NCI-H1092 (cell line): ENCODE data around the gene RBFOX1.
A peak's percentile ranks its signal among the peaks of the same experiment; 100 is the strongest.

Experiments
- DNase-seq: peaks from one replicate; lab custom pipeline; 2025; lab: John Stamatoyannopoulos, UW

The RBFOX1 gene

GRCh38 chr16:7420079-7420478 lies 87.4 kb downstream of the RBFOX1 start:
- DNase-seq: no peak

- no peak for DNase-seq
Observed at GRCh38 chr16:7420843-7421242, 88.2 kb downstream of the RBFOX1 start.

DNA sequence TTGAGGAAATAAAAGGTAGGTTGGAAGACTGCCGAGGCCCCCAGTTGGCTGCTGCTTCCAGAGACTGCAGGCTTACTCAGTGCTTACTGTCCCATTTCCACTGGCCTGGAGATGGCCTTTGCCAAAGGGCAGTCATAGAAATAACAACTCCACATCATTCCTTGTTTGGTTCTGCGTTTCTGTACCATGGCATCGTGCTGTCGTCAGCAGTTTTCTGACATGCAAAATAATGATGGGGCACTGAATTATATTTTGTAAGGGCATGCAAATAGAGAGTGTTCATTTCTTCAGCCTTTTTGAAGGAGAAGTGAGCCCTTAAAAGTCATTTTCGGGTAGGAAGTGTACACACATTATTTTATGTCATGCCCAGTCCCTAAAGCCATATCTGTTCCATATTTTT lies 88.9 kb downstream of the RBFOX1 start:
- no peak for DNase-seq

GRCh38 chr16:7422036-7422888 lies 89.6 kb downstream of the RBFOX1 start:
- DNase-seq: no peak

- no peak for DNase-seq
Observed at GRCh38 chr16:7423434-7424044, 90.9 kb downstream of the RBFOX1 start.

GRCh38 chr16:7426161-7426560 lies 93.5 kb downstream of the RBFOX1 start:
- no peak for DNase-seq

GRCh38 chr16:7431723-7432122 lies 99.1 kb downstream of the RBFOX1 start:
- no peak for DNase-seq

GRCh38 chr16:7436306-7436705 lies 103.7 kb downstream of the RBFOX1 start:
- no peak for DNase-seq

- DNase-seq: no peak
Observed at GRCh38 chr16:7437135-7437804, 104.6 kb downstream of the RBFOX1 start.

DNA sequence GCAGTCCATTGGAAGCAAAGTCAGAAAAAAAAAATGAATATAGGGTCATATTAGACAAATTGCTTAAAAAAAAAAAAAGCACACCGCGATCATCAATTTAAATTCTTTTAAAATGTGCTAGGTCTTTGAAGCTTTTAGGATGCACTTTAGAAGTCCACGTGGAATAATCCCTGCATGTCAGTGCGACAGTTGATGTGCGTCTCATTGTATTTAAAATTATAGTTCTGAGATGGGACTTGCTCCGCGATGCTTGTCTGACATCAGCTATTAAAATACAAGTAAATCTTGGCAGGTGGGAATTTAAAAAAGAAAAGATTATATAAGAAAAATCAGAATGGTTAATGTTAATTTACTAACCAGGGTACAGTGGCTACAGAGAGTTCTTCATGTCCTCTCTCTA lies 105.2 kb downstream of the RBFOX1 start:
- no peak for DNase-seq

DNA sequence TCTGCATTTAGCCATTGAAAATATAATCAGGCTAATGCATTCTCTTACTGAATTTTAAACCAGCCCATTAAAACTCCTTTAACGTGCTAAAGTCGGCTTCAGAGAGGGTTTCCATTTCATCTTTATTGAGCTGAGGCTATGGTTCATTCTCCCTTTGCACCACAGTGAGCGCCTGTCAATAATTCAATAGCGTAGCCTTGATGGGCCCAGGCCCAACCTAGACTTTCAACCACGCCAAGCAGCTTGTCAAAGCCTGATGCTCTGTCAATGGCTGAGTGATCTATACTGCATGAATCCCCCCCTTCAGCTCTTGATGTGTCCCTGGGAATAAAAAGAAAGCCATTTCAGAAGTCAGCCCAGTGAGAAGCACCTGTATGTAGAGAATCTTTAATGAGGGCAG lies 106.0 kb downstream of the RBFOX1 start:
- DNase-seq: no peak

DNA sequence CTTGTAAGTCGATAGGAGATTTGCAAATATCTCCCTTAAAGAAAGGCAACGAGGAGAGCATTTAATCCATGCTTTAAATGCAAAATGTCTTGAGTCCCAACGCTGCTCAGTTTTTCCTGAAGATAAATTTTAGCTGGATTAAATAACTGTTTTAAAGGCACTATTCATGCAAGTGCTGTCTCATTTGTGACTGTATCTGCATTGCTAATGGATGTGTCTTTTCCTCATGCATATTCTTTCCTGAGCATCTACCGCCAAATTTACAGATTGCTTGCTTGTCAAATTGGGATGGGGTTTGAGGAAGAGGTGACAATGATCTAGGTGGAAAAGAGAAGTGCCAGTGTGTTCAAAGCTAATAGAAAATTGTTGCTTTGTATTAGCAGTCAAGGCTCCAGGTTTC lies 106.9 kb downstream of the RBFOX1 start:
- DNase-seq: no peak

DNA sequence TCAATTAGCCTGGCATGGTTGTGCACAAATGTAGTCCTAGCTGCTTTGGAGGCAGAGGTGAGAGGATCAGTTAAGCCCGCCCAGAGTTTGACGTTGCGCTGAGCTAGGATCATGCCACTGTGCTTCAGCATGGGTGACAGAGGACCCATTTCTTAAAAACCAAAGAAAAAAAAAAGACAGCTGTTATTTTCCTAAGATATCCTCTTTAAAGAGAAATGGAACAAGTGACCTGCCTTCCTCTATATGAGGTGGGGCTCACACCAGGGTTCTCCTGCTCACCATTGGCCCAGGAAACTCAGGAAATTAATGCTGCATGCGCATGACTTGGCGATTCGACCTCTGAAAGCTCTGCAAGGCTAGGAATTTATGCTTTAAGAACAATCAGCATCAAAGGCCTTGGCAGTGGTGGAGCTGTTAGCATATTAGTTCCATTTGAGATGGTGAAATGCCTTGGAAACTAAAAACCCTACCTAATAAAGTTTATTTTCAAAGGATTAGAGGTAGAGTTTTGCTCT lies 108.3 kb downstream of the RBFOX1 start:
- no peak for DNase-seq

DNA sequence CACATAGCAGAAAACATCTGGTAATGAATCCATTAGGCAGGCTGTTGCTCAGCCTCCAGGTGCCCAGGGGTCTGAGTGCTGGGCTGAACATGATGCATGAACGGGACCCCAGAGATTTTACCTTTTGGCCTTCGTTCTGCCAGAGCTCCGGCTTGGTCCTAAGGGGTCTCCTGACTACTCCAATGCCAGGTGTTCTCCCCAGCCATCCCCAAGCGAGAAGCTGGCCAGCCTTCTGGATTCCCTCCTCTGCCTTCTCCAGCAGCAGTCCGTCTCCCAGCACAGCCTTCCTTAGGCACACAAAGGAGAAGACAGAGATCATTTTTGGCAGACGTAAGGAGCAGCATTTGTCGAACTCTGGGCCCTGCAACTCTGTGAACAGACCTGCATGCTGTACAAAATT lies 109.4 kb downstream of the RBFOX1 start:
- no peak for DNase-seq

DNA sequence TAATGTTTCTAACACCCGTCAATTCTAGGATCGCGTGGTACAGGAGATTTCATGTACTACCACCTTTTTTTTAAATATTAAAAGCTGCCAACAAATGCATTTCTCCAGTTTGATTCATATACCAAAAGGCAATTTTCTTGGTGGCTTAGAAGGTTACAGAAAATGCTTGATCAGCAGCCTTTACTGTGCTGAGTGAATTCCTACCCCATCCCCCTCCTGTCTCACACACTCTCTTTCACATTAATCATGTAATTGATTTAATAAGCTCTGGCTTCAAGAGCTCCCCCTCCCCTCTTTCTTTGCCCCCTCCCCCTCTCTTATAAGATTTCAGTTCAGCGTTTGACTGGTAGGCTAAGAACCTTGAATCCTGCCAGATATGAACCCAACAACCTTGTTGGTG lies 110.5 kb downstream of the RBFOX1 start:
- no peak for DNase-seq

DNA sequence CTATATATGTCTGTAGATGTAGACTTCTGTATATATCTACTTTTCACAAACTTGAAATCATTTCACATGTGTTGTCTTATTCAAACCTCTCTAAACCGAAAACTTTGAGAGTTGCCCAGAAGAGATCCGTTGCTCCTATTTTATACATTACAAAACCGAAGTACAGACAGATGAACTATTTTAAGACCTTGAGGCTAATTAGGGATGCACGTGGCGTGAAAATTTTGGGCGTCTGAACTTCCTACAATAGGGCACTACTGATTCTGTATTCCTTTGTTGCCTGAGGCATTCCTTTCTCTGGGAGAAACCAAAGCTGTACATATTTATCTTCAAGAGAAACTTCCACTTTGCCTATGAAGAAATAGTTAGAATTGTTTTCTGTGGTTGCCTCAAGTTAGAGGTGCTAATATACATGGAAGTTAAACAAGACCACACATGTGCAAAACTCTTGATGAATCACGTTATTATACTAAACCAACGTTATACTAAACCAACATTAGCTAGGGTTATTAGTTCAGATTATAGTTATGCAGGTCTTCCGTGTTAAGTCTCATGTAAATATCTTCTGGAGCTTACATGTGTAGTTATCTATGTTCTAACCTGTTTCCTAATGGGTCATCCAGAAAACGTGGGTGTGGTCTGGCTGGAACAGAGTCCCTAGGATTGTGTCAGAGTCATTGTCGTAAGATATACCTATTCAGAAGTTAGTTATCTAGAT lies 111.2 kb downstream of the RBFOX1 start:
- no peak for DNase-seq

DNA sequence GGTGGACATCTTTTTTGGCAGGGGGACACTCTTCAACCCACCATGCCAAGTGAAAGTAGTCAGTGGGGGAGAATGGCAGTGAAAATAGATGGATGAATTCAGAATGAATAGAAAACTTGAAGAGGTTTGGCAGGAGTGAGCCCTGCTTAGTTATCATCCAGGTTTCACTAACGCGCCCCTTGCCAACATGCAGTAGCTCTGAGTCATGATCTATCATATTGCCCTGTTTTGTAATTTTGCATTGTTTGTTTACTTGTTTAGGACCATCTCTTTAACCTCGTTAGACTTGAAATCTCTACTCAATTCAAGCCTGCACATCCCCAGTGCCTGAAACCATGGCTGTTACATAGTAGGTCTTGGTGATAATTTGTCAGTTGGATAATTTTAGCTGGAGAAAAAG lies 116.7 kb downstream of the RBFOX1 start:
- DNase-seq: no peak

- DNase-seq: no peak
Observed at GRCh38 chr16:7449808-7450207, 117.2 kb downstream of the RBFOX1 start.

GRCh38 chr16:7450440-7450839 lies 117.8 kb downstream of the RBFOX1 start:
- no peak for DNase-seq

DNA sequence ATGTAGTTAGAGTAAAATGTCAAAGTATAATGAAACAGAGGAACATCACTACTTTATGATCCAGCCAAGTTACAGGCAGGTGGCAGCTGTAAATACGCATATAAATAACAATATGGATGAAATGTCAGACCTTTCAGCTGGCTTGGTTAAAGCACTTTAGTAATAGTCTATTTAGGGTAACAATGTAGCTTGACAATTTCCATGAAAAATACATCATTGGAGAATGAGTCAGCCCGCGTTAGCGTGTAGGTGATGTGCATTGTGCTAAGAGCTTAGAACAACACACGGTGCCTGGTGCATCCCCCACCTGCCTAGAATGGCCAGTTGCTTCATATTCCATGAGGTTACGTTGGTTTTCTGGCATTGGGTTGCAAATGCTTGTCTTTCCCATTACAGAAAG lies 119.4 kb downstream of the RBFOX1 start:
- no peak for DNase-seq

DNA sequence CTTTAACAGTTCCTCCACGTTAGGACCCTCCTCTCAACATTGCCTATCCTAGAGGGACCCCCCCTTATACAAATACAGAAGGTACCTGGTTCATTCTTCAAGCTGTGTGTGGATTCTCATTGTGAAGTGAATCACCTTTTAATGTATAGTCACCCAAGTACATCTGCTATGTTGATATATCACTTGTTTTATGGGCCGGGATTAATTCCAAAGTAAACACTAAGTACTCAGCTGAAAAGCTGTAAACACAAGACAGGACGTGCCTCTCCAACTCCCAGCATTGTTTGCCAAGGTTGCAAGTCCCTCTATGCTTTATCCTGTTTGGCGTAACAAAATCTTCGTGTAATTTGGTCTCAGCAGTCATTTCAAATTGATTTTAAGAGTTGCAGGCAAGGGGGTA lies 123.6 kb downstream of the RBFOX1 start:
- DNase-seq: peak; percentile 22

DNA sequence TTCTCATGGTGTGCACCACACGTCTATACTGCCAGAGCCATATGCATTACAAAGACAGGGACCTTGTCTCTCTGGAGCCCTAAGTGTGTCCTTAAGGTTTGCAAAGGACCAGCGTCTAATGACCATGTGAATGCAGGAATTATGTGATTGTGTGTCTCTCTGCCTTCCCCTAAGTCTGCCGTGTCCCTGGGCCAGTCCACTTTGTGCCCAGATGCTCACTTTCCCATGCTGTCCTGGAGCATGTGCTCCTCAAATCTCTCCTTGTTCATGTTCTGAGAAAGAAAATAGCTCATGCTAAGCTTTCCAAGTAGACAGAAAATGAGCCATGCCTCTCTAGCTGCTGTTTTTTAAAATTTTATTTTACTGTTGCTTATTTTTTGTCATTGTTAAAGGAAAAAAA lies 125.5 kb downstream of the RBFOX1 start:
- DNase-seq: no peak
